Measurements from ENCODE around the gene MRPL49. TPM values are rescaled to one million over a fixed set of nuclear protein-coding genes. Genes with fewer than 3 reads are reported as not detected.

The MRPL49 gene
- total RNA-seq, 1 donor from 2014 or later: 40.2 TPM

DNA sequence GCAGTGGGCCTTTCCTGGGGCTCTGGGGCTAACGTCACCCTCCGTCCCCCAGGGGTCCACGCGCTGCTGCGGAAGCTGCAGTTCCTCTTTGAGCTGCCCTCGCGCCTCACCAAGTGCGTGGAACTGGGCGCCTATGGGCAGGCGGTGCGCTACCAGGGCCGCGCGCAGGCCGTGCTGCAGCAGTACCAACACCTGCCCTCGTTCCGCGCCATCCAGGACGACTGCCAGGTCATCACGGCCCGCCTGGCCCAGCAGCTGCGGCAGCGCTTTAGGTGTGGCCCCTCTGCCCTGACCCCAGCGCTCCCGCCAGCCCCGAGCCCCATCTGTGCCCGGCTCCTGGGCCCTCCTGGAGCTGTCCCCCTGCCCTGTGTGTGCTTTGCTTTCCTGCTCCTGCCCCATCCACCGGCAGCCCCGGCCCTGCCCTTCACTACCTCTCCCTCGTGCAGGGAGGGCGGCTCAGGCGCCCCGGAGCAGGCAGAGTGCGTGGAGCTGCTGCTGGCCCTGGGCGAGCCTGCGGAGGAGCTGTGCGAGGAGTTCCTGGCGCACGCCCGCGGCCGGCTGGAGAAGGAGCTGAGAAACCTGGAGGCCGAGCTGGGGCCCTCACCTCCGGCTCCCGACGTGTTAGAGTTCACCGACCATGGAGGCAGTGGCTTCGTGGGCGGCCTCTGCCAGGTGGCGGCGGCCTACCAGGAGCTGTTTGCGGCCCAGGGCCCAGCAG lies 14.2 kb upstream of the MRPL49 start:
- no peak overlapping the region for H3K4me3 Mint-ChIP-seq (ENCODE audit: unreplicated experiment)
- no peak for DNase-seq (ENCODE audit: low spot score)
- peaks cover 16% of the 10 kb centered on the region for H3K36me3 Mint-ChIP-seq (ENCODE audit: low read depth, unreplicated experiment)
- no peaks in the 10 kb centered on the region for H3K9me3 Mint-ChIP-seq (ENCODE audit: unreplicated experiment)
- TF ChIP-seq, protein P1, sequence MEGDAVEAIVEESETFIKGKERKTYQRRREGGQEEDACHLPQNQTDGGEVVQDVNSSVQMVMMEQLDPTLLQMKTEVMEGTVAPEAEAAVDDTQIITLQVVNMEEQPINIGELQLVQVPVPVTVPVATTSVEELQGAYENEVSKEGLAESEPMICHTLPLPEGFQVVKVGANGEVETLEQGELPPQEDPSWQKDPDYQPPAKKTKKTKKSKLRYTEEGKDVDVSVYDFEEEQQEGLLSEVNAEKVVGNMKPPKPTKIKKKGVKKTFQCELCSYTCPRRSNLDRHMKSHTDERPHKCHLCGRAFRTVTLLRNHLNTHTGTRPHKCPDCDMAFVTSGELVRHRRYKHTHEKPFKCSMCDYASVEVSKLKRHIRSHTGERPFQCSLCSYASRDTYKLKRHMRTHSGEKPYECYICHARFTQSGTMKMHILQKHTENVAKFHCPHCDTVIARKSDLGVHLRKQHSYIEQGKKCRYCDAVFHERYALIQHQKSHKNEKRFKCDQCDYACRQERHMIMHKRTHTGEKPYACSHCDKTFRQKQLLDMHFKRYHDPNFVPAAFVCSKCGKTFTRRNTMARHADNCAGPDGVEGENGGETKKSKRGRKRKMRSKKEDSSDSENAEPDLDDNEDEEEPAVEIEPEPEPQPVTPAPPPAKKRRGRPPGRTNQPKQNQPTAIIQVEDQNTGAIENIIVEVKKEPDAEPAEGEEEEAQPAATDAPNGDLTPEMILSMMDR (IDR thresholded peaks at IDR 0.05; ENCODE audit: unreplicated experiment): no peak
- H3K27me3 Mint-ChIP-seq (ENCODE audit: unreplicated experiment): peaks cover 8% of the 10 kb centered on the region
- no peak overlapping the region for H3K27ac Mint-ChIP-seq (ENCODE audit: unreplicated experiment)
- H3K4me1 Mint-ChIP-seq (ENCODE audit: unreplicated experiment): peaks cover 3% of the 10 kb centered on the region

- Mint-ChIP-seq H3K36me3 (ENCODE audit: low read depth, unreplicated experiment) (peaks cover 20% of the 10 kb centered on the region), H3K27ac (ENCODE audit: unreplicated experiment) (no peak overlapping the region), H3K9me3 (ENCODE audit: unreplicated experiment) (no peaks in the 10 kb centered on the region), H3K4me1 (ENCODE audit: unreplicated experiment) (peaks cover 8% of the 10 kb centered on the region), H3K4me3 (ENCODE audit: unreplicated experiment) (no peak overlapping the region), H3K27me3 (ENCODE audit: unreplicated experiment) (peaks cover 14% of the 10 kb centered on the region)
- TF ChIP-seq, protein P1 (IDR thresholded peaks at IDR 0.05; ENCODE audit: unreplicated experiment): no peak
- DNase-seq (ENCODE audit: low spot score): no peak
Measured at GRCh38 chr11:65108469-65109123, 13.5 kb upstream of the MRPL49 start.

GRCh38 chr11:65109231-65110198 lies 12.6 kb upstream of the MRPL49 start:
- no peak overlapping the region for H3K4me3 Mint-ChIP-seq (ENCODE audit: unreplicated experiment)
- H3K27ac Mint-ChIP-seq (ENCODE audit: unreplicated experiment): no peak overlapping the region
- H3K9me3 Mint-ChIP-seq (ENCODE audit: unreplicated experiment): no peaks in the 10 kb centered on the region
- peaks cover 9% of the 10 kb centered on the region for H3K4me1 Mint-ChIP-seq (ENCODE audit: unreplicated experiment)
- DNase-seq (ENCODE audit: low spot score): no peak
- H3K36me3 Mint-ChIP-seq (ENCODE audit: low read depth, unreplicated experiment): peaks cover 28% of the 10 kb centered on the region
- TF ChIP-seq, protein P1 (IDR thresholded peaks at IDR 0.05; ENCODE audit: unreplicated experiment): no peak
- peaks cover 21% of the 10 kb centered on the region for H3K27me3 Mint-ChIP-seq (ENCODE audit: unreplicated experiment)

DNA sequence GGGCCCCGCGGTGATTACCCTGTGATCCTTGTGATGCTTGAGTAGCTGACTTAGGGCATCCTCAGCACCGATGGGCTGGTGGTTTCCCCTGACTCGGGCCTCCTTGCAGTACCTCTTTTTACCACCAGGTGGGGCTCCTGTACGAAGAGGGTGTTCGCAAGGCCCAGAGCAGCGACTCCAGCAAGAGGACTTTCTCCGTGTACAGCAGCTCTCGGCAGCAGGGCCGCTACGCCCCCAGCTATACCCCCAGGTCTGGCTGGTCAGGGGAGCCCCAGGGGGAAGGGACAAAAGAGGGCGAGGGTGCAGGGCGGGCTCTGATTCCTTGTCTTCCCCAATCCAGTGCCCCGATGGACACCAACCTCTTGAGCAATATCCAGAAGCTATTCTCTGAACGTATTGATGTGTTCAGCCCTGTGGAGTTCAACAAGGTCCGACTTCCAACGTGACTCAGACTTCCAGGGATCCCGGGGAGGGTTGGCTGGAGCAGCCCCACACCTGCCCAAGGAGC lies 11.7 kb upstream of the MRPL49 start:
- TF ChIP-seq, protein P1 (IDR thresholded peaks at IDR 0.05; ENCODE audit: unreplicated experiment): peak; percentile 99
- Mint-ChIP-seq H3K27ac (ENCODE audit: unreplicated experiment) (no peak overlapping the region), H3K4me1 (ENCODE audit: unreplicated experiment) (peaks cover 9% of the 10 kb centered on the region), H3K27me3 (ENCODE audit: unreplicated experiment) (peaks cover 22% of the 10 kb centered on the region), H3K36me3 (ENCODE audit: low read depth, unreplicated experiment) (peaks cover 28% of the 10 kb centered on the region), H3K4me3 (ENCODE audit: unreplicated experiment) (no peak overlapping the region), H3K9me3 (ENCODE audit: unreplicated experiment) (no peaks in the 10 kb centered on the region)
- peak; percentile 98 for DNase-seq (ENCODE audit: low spot score)
